Uterus (tissue), 2 donors: ENCODE data around the gene TRPM4.

Source experiments
- POLR2A ChIP-seq, 2 donors: fragments of 450-650 bp; IDR thresholded peaks; one replicate each; pipeline ENCODE4 v1.6.1; 2016; ENCODE audit warnings: antibody characterized with exemption in 2 of 2, mild to moderate bottlenecking in 1 of 2, moderate library complexity in 1 of 2
- TF ChIP-seq, protein P1 (sequence below), 4 experiments: fragments of 200-600 bp in 2 of 4; fragments of 450-650 bp in 2 of 4; sonication (generic) in 2 of 4; IDR thresholded peaks; one replicate each; pipeline ENCODE4 v1.5.1; 2016 to 2019; ENCODE audit warnings: antibody characterized with exemption in 4 of 4, mild to moderate bottlenecking in 2 of 4, moderate library complexity in 1 of 4

DNA sequence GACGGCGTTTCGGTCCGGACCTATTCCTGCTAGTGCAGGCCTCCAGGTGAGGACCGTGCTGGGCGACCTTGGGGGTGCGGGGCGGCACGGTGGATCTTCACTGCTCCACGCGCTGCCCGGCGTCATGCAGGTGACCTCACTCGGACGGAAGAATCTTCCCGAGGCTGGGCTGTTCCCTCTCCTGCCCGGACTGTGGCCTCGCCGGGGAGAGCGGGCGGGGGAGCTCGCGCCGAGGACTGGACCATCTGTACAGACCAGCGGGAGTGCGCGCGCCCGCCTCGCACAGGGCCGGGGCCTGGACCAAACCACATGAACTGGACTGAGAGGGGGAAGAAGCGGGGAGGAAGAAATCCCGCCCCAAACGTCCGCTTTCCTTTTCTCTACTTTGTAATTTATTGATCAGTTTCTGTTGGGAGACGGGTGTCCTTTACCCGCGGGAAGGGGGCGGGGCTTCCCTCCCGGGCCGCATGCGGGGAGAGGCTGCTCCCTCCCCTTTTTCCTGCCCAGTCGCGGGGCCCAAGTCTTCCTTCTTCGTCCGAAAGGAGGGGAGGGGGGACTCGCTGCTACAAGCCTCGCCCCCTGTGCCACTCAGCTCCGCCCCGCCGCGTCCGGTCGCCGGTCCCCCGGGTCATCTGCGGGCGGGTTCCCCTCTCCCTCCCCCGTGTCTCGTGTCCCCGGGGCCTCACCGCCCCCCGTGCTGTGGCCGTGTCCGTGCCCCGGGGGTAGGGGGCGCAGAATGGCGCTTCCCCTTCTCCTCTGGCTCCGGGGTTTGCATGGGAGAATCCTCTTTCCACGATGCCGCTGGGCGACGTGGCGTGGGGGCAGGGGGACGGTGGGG, 7.3 kb upstream of the TRPM4 start:
- TF ChIP-seq, protein P1, sequence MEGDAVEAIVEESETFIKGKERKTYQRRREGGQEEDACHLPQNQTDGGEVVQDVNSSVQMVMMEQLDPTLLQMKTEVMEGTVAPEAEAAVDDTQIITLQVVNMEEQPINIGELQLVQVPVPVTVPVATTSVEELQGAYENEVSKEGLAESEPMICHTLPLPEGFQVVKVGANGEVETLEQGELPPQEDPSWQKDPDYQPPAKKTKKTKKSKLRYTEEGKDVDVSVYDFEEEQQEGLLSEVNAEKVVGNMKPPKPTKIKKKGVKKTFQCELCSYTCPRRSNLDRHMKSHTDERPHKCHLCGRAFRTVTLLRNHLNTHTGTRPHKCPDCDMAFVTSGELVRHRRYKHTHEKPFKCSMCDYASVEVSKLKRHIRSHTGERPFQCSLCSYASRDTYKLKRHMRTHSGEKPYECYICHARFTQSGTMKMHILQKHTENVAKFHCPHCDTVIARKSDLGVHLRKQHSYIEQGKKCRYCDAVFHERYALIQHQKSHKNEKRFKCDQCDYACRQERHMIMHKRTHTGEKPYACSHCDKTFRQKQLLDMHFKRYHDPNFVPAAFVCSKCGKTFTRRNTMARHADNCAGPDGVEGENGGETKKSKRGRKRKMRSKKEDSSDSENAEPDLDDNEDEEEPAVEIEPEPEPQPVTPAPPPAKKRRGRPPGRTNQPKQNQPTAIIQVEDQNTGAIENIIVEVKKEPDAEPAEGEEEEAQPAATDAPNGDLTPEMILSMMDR (IDR thresholded peaks at IDR 0.05), result no peak
- peak; percentile 7 to 49 for TF ChIP-seq POLR2A (IDR thresholded peaks at IDR 0.05)
